HTR-8/SVneo (cell line): ENCODE measurements around the gene TBPL2.
"Not testable (repeated sequence)": the region's sequence is repeated elsewhere in the genome, so short reads cannot be mapped to it uniquely, and the experiment has no call there.

ENCODE experiments used
- DNase-seq: peaks from one replicate; pipeline ENCODE4 v3.0.0; 2011; ENCODE audit warnings: low spot score, mixed read lengths; ENCODE audit not compliant: insufficient read length
- FAIRE-seq: peaks from 2 replicates; lab custom pipeline; 2011; peaks lifted over from hg19 to GRCh38; lab: Jason Lieb, UNC

The TBPL2 gene

GRCh38 chr14:55446127-55446736 is 5.8 kb upstream of the TBPL2 start:
- DNase-seq (peak; percentile 81), FAIRE-seq (peak; percentile 74)

- FAIRE-seq, result no peak
These were observed 870 bp upstream of the TBPL2 start for GRCh38 chr14:55441286-55441685.

GRCh38 chr14:55438066-55438683 is 2.2 kb downstream of the TBPL2 start:
- DNase-seq (peak; percentile 75), FAIRE-seq (peak; percentile 96)

More at GRCh38 chr14:55441286-55441685, 870 bp upstream of the TBPL2 start:
- no peak for DNase-seq

GRCh38 chr14:55436931-55437330 is 3.5 kb downstream of the TBPL2 start:
- FAIRE-seq (peak; percentile 94), DNase-seq (no peak)

GRCh38 chr14:55436519-55436918 is 3.9 kb downstream of the TBPL2 start:
- DNase-seq, result no peak
- no peak for FAIRE-seq

GRCh38 chr14:55434805-55435174 is 5.6 kb downstream of the TBPL2 start:
- DNase-seq (no peak), FAIRE-seq (no peak)

- DNase-seq, result no peak
- FAIRE-seq, result peak; percentile 82
These were observed 6.3 kb downstream of the TBPL2 start for GRCh38 chr14:55433880-55434804.

- FAIRE-seq (no peak), DNase-seq (no peak)
These were observed 7.8 kb downstream of the TBPL2 start for GRCh38 chr14:55432628-55433027.

GRCh38 chr14:55430024-55430690 is 10.3 kb downstream of the TBPL2 start:
- DNase-seq (peak; percentile 79), FAIRE-seq (peak; percentile 80)

GRCh38 chr14:55427439-55427838 is 13.0 kb downstream of the TBPL2 start:
- FAIRE-seq (peak; percentile 9), DNase-seq (no peak)

- no peak for DNase-seq
- FAIRE-seq, result peak; percentile 28
These were observed 13.5 kb downstream of the TBPL2 start for GRCh38 chr14:55426891-55427290.

GRCh38 chr14:55425091-55425490 is 15.3 kb downstream of the TBPL2 start:
- FAIRE-seq (no peak), DNase-seq (no peak)

- DNase-seq (no peak), FAIRE-seq (no peak)
These were observed 16.4 kb downstream of the TBPL2 start for GRCh38 chr14:55423969-55424368.

- FAIRE-seq, DNase-seq: not testable (repeated sequence)
These were observed 18.1 kb downstream of the TBPL2 start for GRCh38 chr14:55422338-55422737.

GRCh38 chr14:55419663-55420062 is 20.8 kb downstream of the TBPL2 start:
- FAIRE-seq (no peak), DNase-seq (peak; percentile 23)

GRCh38 chr14:55418411-55418810 is 22.0 kb downstream of the TBPL2 start:
- FAIRE-seq (peak; percentile 95), DNase-seq (no peak)

- DNase-seq, result no peak
- no peak for FAIRE-seq
These were observed 22.5 kb downstream of the TBPL2 start for GRCh38 chr14:55417955-55418354.

- DNase-seq, result no peak
These were observed 23.6 kb downstream of the TBPL2 start for GRCh38 chr14:55416866-55417265.

GRCh38 chr14:55414551-55414950 is 25.9 kb downstream of the TBPL2 start:
- no peak for DNase-seq
- no peak for FAIRE-seq

More at GRCh38 chr14:55416866-55417265, 23.6 kb downstream of the TBPL2 start:
- FAIRE-seq, result no peak

GRCh38 chr14:55412676-55413075 is 27.7 kb downstream of the TBPL2 start:
- peak; percentile 68 for FAIRE-seq

More at GRCh38 chr14:55412676-55413075, 27.7 kb downstream of the TBPL2 start:
- no peak for DNase-seq
